GM12864 (cell line): ENCODE data around the gene NEO1.

Experiments used
- DNase-seq: peaks from one replicate; pipeline ENCODE4 v3.0.0-alpha.2; 2011; ENCODE audit warnings: low read depth
- H3K4me3 ChIP-seq: 2 replicates; pipeline ENCODE4 v1.5.1; 2011; ENCODE audit warnings: mild to moderate bottlenecking, low read depth, low read length, control low read depth
- CTCF ChIP-seq: IDR thresholded peaks from 2 replicates; pipeline ENCODE4 v1.5.1; 2011; ENCODE audit warnings: low read depth, mild to moderate bottlenecking, moderate library complexity, low read length, control low read depth, inconsistent platforms; ENCODE audit errors: missing control alignments

The NEO1 gene

GRCh38 chr15:73130830-73131229, 78.6 kb downstream of the NEO1 start:
- DNase-seq, result no peak
- H3K4me3 ChIP-seq, result no peak overlapping the region
- TF ChIP-seq CTCF, result no peak

- TF ChIP-seq CTCF, result no peak
- DNase-seq, result no peak
- no peak overlapping the region for H3K4me3 ChIP-seq
Measured at GRCh38 chr15:73134196-73134595, 81.9 kb downstream of the NEO1 start.

- H3K4me3 ChIP-seq, result no peak overlapping the region
- DNase-seq, result no peak
- TF ChIP-seq CTCF, result no peak
Measured at GRCh38 chr15:73139041-73139743, 86.9 kb downstream of the NEO1 start.

- no peak for TF ChIP-seq CTCF
Measured at GRCh38 chr15:73139744-73140553, 87.7 kb downstream of the NEO1 start.

GRCh38 chr15:73141216-73141900, 89.1 kb downstream of the NEO1 start:
- TF ChIP-seq CTCF, result no peak
- H3K4me3 ChIP-seq, result no peak overlapping the region
- no peak for DNase-seq

More at GRCh38 chr15:73139744-73140553, 87.7 kb downstream of the NEO1 start:
- DNase-seq, result no peak
- H3K4me3 ChIP-seq, result no peak overlapping the region

- H3K4me3 ChIP-seq, result no peak overlapping the region
- no peak for TF ChIP-seq CTCF
- DNase-seq, result no peak
Measured at GRCh38 chr15:73142802-73143762, 90.8 kb downstream of the NEO1 start.
